Sigmoid colon (tissue), 4 donors: Measurements from ENCODE around the gene CCDC77.

Experiments used
- CTCF ChIP-seq, 4 experiments: fragments of 450-650 bp in 3 of 4; fragments of 200-600 bp in 1 of 4; IDR thresholded peaks; one replicate each; pipeline ENCODE4 v1.5.1; 2016 to 2019; ENCODE audit warnings: antibody characterized with exemption in 4 of 4, mild to moderate bottlenecking in 3 of 4, moderate library complexity in 2 of 4
- EP300 ChIP-seq, 4 donors: sonication (generic); formaldehyde crosslinking; IDR thresholded peaks; one replicate each; pipeline ENCODE4 v1.6.1; 2017; ENCODE audit warnings: antibody characterized with exemption in 4 of 4
- POLR2A ChIP-seq, 2 donors: fragments of 450-650 bp; IDR thresholded peaks; one replicate each; pipeline ENCODE4 v1.6.1; 2016; ENCODE audit warnings: antibody characterized with exemption in 2 of 2, mild to moderate bottlenecking in 2 of 2, moderate library complexity in 2 of 2
- POLR2AphosphoS5 ChIP-seq, 4 donors: sonication (generic); formaldehyde crosslinking; IDR thresholded peaks; one replicate each; pipeline ENCODE4 v1.6.1; 2017; ENCODE audit warnings: antibody characterized with exemption in 4 of 4

GRCh38 chr12:452667-453210, 51.3 kb downstream of the CCDC77 start:
- TF ChIP-seq CTCF (IDR thresholded peaks at IDR 0.05) (no peak), POLR2A (IDR thresholded peaks at IDR 0.05) (no peak), EP300 (IDR thresholded peaks at IDR 0.05) (no peak), POLR2AphosphoS5 (IDR thresholded peaks at IDR 0.05) (no peak)
